Hematopoietic multipotent progenitor cell treated with erythropoietin and hydrocortisone succinate and interleukin-3 and kit ligand, for 6 days (in vitro differentiated cells): ENCODE measurements around the gene COG4.
A peak's percentile ranks its signal among the peaks of the same experiment; 100 is the strongest.

ENCODE experiments used
- DNase-seq: peaks from one replicate; pipeline ENCODE4 v3.0.0-alpha.2; 2015

COG4 gene

DNA sequence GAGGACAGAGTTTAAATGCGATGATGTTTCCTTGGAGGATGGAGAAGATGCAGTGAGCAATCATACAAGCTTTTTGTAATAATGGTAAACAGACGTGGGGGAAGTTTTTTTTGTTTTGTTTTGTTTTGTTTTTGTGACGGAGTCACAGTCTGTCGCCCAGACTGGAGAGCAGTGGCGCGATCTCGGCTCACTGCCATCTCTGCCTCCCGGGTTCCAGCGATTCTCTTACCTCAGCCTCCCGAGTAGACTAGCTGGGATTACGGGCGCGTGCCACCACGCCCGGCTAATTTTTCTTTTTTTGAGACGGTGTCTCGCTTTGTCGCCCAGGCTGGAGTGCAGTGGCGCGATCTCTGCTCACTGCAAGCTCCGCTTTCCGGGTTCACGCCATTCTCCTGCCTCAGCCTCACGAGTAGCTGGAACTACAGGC is 1.1 kb upstream of the COG4 start:
- peak; percentile 48 for DNase-seq

GRCh38 chr16:70523743-70524398 is 517 bp upstream of the COG4 start, which contains the start of gene SF3B3:
Gene SF3B3, plus strand, starts transcription at chr16:70523816. Its CDS starts 2,841 bp downstream, at chr16:70526657.
- peak; percentile 87 for DNase-seq

GRCh38 chr16:70522216-70523075 is 908 bp downstream of the COG4 start:
- peak; percentile 44 for DNase-seq

- DNase-seq: peak; percentile 91
Observed at GRCh38 chr16:70520612-70521297, 2.6 kb downstream of the COG4 start.

DNA sequence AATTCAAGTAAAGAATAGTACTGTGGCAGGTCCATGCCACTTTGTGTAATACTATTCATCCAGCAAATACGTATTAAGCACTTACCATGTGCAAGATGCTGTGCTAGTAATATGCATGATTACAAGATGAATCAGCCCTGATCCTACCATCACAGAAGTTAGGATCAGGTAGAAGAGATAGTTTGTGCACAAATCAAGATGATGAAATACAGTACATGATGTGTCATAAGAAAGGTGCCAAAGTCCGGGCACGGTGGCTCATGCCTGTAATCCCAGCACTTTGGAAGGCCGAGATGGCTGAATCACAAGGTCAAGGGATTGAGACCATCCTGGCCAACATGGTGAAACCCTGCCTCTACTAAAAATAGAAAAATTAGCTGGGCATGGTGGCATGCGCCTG is 10.9 kb downstream of the COG4 start:
- no peak for DNase-seq

- no peak for DNase-seq
Observed at GRCh38 chr16:70511833-70512232, 11.5 kb downstream of the COG4 start.

DNA sequence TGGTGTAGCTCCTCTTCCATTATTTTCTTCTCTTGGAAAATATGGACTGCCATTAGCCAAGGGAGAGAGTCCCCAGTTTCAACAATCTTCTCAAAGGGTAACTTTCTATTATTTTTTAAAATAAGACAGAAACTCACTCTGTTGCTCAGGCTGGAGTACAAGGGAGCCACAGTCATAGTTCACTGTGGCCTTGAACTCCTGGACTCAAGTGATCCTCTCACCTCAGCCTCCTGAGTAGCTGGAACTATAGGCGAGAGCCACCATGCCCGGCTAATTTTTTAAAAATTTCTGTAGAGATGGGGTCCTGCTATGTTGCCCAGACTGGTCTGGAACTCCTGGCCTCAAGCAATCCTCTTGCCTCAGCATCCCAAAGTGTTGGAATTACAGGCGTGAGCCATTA is 13.1 kb downstream of the COG4 start:
- no peak for DNase-seq

- DNase-seq: peak; percentile 78
Observed at GRCh38 chr16:70508752-70509151, 14.6 kb downstream of the COG4 start.

DNA sequence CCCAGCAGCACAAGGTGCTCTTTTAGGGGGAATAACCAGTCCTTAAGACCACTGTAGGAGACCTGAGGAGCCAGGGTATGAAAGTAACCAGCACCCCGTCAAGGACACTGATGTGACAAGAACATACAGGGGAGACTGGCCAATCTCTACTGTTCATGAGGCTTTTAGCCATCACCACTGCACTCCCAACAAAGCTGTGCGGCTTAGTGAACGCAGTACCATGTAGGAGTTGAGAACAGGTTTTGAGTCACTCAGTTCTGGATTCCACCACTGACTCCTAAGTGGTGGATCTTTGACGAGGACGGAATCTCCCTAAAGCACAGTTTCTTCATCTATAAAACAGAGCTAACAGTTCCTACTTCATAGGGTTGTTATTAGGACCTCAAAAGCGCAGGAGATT is 26.8 kb downstream of the COG4 start:
- DNase-seq: no peak

GRCh38 chr16:70495425-70496182 is 27.8 kb downstream of the COG4 start:
- DNase-seq: no peak

GRCh38 chr16:70494777-70495176 is 28.6 kb downstream of the COG4 start:
- no peak for DNase-seq

GRCh38 chr16:70494202-70494770 is 29.1 kb downstream of the COG4 start:
- DNase-seq: no peak

- DNase-seq: no peak
Observed at GRCh38 chr16:70493802-70494201, 29.6 kb downstream of the COG4 start.

DNA sequence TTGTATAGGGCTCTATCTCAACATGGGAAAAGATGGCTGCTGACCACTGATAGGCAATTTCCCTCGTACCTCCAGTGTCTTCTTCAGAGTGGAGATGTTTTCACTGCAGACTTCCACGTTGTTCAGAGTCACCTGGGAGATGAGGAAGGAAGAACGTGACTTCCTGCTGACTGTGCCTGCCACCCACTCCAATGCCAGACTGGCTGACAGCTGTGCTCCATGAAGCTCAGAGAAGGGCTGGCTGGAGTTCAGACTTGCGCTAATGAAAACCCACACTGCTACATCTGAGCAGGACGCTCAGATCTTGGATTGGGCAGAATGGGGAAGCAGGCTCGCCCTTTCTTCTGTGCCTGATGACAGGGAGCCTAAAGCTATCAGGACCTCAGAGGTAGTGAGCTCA is 33.1 kb downstream of the COG4 start:
- no peak for DNase-seq

GRCh38 chr16:70484867-70485266 is 38.5 kb downstream of the COG4 start:
- no peak for DNase-seq

DNA sequence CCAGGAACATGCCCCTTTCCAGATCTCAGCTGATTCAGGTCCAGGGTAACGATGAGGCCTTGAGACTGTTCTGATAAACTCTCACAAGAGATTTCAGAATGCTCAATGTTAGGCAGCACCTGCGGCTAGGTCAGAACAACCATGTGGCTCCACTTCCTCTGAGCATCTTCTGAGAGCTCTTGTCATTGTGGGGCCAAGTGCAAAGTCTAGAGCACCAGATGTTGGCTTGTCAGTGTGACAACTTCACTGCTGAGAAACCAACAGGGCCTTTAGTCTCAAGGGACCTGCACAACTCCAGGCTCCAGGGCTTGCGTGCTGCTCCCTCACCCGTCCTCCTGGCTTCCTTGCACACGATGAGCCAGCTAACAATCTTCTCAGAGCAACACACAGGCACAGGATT is 39.9 kb downstream of the COG4 start:
- DNase-seq: no peak

DNA sequence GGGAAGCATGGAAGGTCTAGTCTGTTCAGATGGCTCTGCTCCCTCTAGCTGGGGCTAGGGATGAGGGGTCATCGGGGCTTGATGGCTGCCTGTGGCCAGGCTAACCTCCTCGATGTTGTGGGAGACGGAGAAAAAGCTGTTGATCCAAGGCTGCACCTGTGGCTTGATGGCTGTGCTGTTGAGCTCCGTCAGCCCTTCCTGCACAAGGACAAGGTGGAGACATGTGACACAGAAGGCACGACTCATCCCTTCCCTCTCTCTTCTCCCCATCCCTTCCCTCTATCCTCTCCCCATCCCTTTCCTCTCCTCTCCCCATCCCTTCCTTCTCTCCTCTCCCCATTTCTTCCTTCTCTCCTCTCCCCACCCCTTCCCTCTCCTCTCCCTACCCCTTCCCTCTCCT is 40.7 kb downstream of the COG4 start:
- no peak for DNase-seq

DNA sequence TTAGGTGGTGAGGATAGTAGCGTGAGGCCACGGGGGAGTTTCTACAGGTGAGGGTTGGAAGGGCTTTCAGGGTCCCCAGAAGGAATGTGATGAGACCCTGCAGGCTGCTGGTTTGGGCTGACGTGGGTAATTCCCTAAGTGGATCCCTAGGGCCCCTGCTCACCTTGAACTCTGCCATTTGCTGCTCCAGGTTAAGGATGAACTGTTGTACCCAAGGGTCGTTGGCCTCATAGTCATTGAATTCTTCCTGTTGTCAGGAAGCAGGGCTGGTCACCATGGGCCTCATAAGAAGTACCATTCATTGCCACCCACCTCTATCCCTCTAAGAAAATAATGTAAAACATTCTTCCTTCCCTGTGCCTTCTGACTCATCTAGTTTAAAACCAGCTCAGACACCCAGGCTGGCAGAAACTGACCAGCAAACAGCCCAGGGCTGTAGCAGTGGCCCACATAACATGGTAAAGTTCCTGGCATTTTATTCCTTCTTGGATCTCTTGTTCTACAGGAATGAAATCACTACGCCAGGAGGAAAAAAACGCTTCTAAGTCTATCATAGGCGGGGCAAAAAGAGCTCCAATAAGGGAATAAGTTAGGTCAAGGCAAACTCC is 41.3 kb downstream of the COG4 start:
- DNase-seq: no peak

DNA sequence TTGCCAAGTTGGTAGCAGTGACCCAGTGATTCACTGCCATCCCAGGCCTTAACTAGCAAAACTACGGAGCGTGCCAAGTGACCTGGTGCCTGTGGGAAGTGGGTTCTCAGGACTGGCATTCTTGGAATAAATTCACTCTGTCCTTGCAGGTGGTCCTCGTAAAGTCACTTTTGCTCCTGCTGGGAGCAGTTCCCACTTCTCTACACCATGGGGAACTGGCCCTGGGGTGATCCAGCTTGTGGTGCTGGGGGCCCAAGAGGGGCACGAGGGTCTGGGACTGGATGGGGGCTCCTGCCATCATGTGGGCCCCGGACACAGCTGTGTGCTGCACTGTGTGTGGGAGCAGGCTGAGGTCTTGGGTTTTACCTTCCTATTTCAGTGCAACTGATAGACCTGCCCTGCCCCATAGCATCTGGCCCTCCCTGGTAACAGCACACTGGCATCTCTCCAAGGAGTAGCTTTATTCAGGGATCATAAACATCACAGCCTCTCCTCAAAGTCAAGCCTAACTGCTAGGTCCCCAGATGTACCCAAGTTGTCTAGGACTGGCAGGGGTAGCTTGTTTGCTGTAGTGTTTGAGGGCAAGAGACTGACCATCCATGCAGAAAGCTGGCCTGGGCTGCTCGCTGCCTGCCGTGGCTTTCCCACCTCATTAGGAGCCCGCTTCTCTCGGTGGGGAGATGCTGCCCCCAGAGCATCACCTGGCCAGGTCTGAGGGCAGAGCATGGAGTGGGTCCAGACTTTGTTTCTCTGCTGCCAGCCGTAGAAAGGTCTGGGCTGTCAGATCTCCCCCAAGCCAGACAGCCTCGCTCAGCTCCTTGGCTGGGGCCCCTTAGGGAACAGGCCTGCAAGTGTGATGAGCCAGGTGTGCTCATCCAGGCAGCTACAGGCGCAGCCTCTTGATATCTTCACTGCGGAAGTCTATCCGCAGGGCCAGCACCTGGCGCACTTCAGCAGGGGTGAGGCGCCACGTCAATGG is 42.9 kb downstream of the COG4 start:
- peak; percentile 42 for DNase-seq

DNA sequence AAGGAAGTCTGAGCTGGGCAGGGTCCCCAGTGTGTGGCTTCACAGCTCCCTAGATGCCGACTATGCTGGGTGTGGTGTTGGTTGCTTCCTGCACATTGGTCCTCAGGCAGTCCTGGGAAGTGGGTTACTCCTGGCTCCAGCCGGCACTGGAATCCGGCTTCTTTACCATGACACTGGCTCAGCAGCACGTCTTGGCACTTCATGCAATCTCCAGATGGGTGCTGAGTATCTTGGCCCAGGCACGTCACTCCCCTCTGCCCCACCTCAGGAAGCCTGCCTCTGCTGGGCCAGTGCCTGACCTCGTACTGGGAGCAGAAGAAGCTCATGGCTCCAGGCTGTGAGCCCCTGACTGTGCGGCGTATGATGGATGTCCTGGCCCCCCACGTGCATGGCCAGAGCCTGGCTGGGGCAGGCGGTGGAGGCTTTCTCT is 44.4 kb downstream of the COG4 start:
- DNase-seq: no peak

GRCh38 chr16:70478169-70478568 is 45.2 kb downstream of the COG4 start:
- no peak for DNase-seq
